HL-60/S4 (cell line): ENCODE results near the gene NUP37.
"Not testable (repeated sequence)": the region's sequence is repeated elsewhere in the genome, so short reads cannot be mapped to it uniquely, and the experiment has no call there.

Experiments used
- in situ Hi-C: fragments of 300-500 bp; cut with MboI; formaldehyde crosslinking; loops from 2 replicates; pipeline ENCODE4 v1.14.3; 2022; ENCODE audit warnings: low sequenced_read_pairs

Gene NUP37

DNA sequence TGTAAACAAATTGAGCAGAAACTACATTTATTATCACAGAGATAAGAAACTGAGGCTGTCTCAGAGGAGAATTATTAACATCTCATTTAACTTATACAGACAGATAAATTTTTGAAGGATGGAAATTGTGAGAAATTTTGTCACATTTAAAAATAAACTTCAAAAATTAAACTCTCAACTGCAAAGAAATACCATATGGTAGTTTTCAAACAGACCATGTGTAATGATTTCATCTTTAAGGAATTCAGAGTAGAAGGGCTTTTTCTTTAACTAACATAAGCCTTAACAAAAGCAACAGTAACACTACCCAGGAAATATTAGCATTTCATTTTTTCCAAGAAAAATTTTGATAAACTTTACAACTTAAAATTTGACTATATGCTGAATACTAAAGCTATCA, 26.6 kb downstream of the NUP37 start:
- in situ Hi-C loops = no loop called here

DNA sequence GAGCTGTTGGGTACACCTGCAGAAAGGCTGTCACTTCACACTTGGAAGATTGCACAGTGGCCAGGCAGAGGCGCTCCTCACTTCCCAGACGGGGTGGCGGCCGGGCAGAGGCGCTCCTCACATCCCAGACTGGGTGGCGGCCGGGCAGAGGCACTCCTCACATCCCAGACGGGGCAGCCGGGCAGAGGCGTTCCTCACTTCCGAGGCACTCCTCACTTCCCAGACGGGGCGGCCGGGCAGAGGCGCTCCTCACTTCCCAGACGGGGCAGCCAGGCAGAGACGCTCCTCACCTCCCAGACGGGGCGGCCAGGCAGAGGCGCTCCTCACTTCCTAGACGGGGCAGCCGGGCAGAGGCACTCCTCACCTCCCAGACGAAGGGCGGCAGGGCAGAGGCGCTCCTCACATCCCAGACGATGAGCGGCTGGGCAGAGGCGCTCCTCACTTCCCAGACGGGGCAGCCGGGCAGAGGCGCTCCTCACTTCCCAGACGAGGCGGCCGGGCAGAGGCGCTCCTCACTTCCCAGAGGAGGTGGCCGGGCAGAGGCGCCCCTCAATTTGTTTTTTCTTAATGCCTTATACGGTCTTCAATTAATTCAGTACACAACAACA, 30.6 kb downstream of the NUP37 start:
- in situ Hi-C loops = not testable (repeated sequence)

DNA sequence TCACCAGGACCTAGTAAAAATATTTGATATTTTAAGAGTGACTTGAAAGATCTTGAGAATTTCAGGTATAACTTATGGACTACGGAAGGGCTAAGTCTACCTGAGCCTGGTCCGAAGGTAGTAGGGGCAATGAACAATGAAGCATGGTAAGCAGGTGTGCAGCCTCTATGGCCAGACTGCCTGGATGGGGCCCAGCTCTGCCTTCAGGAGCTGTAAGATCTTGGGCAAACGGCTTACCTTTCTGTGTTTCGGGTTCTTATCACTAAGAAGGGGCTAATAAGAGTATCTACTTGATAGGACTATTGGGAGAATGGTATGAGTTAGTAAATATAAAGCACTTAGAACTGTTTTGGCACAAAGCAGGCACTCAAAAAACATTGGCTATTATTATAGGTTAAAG, 39.1 kb downstream of the NUP37 start:
- in situ Hi-C loops = no loop called here

DNA sequence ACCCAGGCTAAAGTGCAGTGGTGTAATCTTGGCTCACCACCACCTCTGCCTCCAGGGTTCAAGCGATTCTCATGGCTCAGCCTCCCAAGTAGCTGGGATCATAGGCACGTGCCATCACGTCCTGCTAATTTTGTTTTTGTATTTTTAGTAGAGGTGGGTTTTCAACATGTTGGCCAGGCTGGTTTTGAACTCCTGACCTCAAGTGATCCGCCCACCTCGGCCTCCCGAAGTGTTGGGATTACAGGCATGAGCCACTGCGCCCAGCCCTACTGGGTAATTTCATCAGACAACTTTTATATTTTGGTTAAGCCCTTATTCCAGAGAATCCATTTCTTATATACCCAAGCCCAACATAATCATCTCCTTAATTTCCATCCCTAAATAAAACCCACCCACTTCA, 47.8 kb downstream of the NUP37 start:
- in situ Hi-C loops = not testable (repeated sequence)

DNA sequence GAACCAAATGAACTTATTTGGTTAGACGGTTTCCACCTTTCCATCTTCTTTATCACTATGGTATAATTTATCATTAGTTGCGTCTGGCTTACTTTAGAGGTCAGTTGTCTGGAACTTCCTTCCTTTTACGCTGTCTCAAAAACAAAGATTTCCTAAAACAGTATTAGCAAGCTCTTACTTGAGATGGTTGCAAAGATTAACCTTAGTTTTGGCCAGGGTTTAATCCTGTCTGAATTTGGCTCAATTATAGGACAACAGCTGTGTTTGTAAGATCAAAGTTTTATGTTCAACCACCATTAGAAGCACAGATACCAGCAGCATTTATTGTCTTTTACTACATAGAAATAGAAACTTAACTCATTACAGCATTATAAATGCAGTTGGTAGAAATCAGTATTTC, 50.2 kb downstream of the NUP37 start:
- in situ Hi-C loops = no loop called here

DNA sequence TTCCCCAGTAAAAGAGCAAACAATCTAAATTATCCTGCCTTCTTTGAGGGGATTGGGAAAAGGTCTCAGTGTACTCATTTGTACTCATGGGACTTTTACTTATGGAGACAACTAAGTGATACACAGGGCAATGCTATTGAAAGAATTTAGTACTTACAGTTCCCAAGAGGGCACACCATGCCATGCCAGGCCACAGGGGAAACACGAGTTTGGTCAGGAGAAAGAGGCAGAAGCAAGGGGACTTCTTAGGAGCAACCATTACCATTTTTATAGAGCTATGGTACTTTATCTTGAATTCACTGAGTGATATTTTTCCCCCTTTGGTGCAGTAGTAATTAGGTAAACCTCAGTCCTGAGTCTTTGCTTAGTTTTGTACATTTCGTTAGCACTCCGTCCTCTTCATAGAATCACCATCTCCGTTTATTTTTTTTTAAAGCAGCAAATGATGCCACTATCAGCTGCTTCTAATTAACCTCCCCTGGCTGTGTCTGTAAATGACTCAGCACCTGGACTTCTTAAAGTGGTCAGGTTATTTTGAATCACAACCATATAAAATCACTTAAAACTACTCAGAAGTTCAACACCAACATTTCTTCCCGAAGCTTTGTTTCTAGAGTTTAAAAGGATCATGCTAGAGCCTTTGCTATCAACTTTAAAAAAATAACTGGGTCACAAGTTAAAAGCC, 52.2 kb downstream of the NUP37 start:
- in situ Hi-C loops = no loop called here

DNA sequence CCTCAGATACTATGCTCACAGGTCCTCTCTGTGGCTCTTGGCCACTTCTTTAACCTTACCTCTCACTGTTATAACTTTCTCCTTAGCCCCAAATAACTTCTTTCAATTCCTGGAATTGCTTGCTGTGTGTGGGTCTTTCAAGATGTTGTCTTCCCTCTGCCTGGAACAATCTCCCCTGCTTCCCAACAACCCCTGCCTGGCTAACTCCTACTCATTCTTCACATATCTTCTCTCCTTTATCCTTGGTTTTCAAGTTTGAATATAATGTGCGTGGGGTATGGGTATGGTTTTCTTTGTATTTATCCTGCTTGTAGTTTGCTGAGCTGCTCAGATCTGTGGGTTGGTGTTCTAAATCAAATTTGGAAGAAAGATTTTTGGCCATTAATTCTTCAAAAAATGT, 55.4 kb downstream of the NUP37 start:
- in situ Hi-C loops = no loop called here

DNA sequence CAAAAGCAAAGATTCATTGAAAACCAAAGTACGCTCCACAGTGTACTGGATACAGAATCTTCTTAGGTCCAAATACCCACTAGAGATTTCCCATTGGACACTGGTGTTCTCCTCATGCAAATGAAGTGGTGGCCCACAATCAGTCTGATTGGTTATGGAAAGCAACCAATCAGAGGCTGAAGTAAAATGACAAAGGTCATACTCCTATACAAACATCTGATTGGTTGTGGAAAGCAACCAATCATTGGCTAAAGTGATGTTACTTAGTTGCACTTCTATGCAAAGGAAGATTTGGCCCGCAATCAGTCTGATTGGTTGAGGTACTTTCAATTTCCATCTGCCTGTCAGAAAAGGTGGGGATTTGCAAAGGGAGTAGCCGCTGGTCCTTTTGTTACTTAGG, 56.8 kb downstream of the NUP37 start:
- in situ Hi-C loops = no loop called here

DNA sequence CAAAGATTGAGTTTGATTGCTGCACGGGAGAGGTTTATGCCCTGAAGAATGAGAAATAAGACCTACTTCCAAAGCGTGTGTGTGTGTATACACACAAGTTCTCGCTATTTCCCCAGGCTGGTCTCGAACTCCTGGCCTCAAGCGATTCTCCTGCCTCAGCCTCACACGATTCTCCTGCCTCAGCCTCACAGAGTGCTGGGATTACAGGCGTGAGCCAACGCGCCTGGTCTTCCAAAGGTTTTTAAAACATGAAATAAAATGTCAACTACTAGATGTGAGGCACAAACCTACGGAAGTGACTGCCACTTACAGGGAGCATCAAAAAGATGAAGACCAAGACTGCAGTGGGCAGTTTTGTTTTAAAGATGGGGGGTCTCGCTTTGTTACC, 57.5 kb downstream of the NUP37 start:
- in situ Hi-C loops = no loop called here

DNA sequence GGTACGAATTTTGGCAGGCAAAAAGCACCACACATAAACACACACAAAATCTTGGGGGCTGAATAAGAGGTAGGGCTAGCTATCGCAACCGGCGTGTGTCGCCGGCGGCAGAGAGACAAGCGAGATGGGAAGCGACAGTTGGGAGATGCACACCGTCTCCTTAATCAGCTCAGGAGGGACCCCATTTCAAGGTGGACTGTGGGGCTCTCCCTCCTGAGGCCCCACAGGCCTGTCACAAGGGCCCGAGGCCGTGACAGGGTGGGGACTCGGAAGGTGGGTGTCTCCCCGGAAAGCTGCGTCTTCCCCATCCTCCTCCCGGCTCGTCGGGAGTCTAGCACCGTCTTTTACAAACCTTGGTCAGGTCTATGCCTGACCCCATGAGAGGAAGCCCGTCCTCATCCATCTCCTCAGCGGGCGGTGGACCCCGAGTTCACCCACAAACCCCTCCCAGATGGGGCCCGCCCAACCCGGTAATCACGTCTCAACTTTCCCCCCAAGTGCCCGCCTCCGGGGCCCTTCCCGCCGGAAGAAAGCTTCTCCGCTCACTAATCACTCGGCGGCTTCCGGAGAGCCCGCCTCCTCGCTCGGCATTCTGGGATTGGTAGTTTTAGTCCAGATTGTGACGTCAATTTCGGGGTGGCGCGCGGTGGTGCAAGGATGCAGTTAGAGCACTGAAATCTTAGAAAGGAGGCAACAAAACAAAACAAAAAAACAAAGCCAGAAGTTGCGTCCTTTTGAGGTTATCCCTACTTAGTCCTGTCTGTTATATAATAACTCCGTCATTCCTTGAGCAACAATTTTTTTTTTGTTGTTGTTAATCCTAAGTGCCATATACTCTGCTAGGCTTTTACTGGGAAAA, 58.1 kb downstream of the NUP37 start, which contains the start of gene WASHC3:
Gene WASHC3 (minus strand): TSS at position 432 of the 859 bp plus-strand sequence. CDS start 29 bp downstream, at position 403.
- in situ Hi-C loops = no loop called here

DNA sequence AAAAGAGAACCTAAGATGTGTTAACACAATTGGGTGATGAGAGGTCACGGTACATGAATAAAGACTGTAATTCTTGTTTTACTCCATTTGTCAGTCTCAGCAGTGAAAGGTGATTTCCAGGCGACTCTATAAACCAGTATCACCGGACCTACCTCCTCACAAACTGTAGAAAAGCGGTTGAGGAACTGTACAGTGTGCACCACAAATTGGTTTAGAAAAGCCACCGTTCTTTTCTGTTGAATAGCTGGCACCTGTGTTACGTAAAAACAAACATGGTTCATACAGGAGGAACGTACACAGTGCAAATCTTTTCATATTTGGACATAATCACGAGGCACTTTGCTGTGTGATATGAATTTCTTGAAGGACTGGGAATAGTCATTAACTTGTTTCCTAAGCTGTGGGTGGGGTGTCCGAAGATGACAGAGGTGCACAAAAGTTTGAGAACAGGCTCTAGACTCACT, 58.8 kb downstream of the NUP37 start:
- in situ Hi-C loops = no loop called here

DNA sequence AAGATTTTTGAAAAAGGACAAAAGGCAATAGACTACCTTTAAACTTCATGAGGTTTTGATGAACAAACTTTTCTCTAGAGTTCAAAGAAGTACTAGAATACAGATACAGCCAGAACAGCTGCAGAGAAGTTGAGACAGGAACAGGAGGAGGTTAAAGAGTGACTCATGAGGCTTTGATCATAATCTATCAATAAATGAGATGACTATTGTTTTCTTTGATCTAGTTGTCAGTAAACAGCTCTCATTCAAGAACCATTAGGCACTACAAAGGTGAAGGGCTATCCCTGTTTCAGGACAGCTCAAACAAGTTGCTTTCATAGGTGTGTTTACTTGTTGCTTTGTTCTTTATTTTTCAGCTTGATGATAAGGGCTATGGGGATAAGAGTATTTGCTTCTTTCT, 60.6 kb downstream of the NUP37 start:
- in situ Hi-C loops = no loop called here

DNA sequence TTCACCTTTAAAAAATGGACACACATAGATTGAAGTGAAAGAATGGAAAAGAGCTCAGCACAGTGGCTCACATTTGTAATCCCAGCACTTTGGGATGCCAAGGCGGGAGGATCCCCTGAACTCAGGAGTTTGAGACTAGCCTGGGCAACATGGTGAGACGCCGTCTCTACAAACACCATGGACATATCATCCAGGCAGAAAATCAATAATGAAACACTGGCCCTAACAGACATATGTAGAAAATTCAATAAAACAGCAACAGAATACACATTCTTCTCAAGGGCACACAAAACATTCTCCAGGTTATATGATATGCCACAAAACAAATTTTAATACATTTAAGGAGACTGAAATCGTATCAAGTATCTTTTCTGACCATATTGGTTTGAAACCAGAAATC, 65.6 kb downstream of the NUP37 start:
- in situ Hi-C loops = no loop called here

DNA sequence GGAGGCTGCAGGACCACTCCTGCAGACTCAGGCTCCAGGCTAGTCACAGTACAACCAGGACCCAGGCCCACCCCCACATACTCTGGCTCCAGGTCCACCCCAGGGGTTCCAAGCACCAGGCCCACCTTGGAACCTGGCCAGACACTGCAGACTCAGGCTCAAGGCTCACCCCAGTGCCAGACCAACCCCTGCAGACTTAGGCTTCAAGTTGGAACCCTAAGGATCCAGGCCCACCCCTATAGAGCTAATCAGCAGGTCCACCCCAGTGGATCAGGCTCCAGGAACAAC, 66.9 kb downstream of the NUP37 start:
- in situ Hi-C loops = no loop called here

DNA sequence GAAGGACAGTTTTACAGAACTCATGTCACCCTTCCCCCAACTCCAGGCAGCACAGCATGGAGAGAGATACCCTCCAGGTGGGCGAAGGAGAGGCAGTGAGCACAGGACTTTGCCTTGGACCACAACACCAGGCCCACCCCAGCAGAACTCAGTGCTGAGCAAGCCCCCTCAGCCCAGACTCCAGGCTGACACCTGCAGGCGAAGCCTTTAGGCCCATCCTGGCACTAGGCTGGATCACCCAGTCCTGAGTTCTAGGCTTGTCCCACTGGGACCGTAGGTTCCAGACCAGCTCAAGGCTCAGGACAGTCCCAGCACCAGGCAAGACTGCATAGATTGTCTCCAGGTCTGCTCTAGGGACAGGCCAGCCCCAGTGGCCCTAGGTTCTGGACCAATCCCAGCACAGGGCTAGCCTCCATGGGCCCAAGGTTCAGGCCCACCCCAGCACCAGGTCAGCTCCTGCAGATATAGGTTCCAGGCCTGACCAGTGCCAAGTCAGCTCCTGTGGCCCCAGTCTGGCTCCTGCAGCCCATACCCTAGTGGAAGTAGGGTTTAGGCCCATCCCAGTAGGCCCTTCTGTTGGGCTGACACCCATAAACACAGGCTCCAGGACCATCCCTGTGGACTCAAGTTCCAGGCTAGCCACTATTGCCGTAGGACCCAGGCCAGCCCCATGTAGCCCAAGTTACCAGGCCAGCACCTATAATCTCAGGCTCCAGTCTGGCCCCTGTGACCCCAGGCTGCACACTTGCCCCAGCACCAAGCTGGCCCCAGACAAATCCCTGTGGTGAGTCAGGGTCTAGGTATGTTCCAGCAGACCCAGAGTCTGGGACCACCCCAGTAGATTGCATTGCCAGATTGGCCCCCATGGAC, 67.5 kb downstream of the NUP37 start:
- in situ Hi-C loops = no loop called here

DNA sequence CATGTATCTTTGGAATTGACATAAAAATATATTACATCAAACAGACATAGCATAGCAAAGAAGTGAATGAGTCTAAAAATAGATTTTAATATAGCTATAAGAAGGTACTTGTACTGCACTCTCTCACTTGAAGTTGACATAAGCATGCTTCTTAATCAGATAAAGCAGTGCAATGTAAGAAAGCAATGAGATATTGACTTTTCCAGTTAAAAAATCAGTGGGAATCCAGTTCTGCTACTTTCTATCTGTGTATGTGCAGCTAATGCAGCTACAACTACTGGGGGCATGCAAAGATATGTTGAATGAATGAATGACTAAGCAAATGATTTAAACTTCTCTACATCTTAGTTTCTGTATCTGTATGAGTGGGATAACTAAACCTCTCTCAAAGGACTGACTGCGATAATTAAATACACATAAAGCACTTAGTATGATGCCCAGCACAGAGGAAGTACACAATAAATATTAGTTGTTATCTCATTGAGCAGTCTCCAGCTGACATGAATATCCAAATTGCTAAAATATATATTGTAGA, 68.4 kb downstream of the NUP37 start:
- in situ Hi-C loops = no loop called here

DNA sequence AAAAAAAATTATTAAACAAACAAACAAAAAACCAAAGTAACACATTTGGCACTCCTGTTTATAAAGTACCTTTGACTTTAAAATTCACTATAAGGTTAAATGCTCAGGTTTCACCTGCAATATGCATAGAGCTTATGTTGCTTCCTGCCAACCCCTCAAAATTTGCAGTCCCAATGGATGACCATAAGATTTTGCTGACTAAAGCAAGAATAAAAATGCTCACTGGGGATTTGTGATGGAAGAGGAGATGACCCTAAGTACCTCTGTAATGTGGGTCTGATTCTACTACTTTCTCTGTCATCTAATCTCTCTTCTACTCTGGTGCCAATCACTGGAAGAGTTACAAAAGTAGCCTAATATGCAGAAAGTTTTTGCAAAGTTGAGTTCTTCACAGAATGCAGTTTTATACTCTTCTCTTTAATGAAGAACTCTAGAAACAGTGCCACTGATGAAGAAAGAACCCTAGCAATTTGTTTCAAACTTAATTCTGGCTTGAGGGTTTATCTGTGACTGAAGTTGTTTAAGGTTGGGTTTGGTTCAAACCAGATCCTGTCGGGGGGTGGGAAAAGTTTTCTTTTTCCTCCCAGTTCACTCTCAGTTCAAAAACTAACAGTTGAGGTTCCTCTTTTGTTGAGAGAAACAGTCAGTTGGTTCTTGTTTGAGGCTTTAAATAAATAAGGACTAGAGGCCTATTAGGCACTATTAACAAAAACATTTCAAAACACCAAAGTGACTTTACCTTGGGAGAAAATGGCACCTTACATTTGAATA, 69.1 kb downstream of the NUP37 start:
- in situ Hi-C loops = no loop called here

DNA sequence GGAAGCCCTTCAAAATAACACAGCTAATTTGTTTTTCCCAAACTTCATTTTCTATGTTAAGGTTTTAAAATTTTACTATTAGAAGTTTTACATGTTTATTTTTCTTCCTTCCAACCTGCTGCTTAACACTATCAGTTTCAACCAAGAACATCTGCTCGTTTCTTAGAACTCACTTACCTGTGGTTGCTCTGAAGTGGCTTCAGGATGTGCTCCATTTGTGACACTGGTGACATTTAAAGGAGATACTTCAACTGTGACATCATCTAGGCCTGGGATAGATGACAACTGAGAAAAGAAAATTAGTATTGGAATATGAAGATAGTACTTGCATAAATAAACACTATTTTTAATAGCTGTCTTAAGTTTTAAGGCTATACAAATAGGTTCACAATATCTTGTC, 76.0 kb downstream of the NUP37 start:
- in situ Hi-C loops = no loop called here

DNA sequence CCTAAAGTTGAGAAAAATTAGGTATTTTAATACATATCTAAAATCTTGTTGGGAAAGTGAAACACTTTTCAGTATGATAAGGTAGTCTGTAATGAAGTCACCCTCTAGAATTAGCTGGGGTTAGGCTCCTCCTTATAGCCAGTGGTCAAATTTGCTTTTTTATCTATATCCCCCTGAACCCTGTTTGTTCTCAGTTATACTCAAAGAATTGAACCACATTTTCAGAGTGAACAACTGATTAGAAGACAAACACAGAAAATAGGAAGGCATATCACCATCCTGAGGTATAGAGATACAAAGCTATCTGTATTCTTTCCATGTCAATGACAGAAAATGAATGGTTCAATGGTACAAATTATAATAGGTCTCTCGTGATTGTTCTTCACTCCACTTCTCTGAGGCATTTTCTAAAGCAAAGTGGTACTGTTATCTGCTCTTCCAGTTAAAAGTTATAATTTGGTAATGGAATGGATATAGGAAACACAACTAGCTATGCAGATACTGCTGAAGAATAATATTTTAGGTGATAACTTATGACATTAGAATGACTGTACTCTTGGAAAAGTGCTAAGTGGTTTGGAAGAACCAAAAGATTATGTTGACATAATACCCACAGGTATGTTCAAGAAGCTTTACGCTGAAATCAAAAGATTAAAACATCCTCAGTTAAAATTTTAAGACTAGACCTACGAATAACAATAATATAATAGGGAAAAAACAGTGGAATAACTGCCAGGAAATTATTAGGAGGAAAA, 85.7 kb downstream of the NUP37 start:
- in situ Hi-C loops = no loop called here
